H1 (cell line): Measurements from ENCODE around the gene B4GAT1. TPM values are rescaled to one million over a fixed set of nuclear protein-coding genes. Genes with fewer than 3 reads are reported as not detected.

ENCODE experiments used
- CTCF ChIA-PET: fragments of 300-600 bp; sonication (Branson Sonifier 250); formaldehyde crosslinking; loops from one replicate; lab custom pipeline; 2021; ENCODE audit not compliant: partially characterized antibody; lab: Charles Lee
- POLR2A ChIA-PET: fragments of 300-600 bp; sonication (Branson Sonifier 250); formaldehyde crosslinking; loops from one replicate; lab custom pipeline; 2021; ENCODE audit warnings: inconsistent platforms; ENCODE audit not compliant: partially characterized antibody; lab: Charles Lee
- DNase-seq, 2 experiments: peaks; one replicate each; pipeline versions ENCODE4 v3.0.0 to v3.0.0-alpha.2; 2010 to 2022; ENCODE audit warnings: low spot score in 2 of 2, low read depth in 1 of 2, mixed read lengths in 1 of 2
- FAIRE-seq: peaks from 2 replicates; lab custom pipeline; 2011; peaks lifted over from hg19 to GRCh38; lab: Jason Lieb, UNC
- H2AFZ ChIP-seq: 2 replicates; pipeline ENCODE4 v1.8.1; 2012; ENCODE audit warnings: low read length, inconsistent platforms
- H2AK5ac ChIP-seq: 2 replicates; pipeline ENCODE4 v1.6.1; 2013; ENCODE audit warnings: low read depth, low read length
- H2BK120ac ChIP-seq: replicated peaks from 2 replicates; pipeline ENCODE3; 2013; ENCODE audit warnings: low read depth, low read length, inconsistent platforms
- H2BK12ac ChIP-seq: 2 replicates; pipeline ENCODE4 v1.6.1; 2013; ENCODE audit warnings: low read depth, low read length
- H2BK15ac ChIP-seq: 2 replicates; pipeline ENCODE4 v1.6.1; 2013; ENCODE audit warnings: low read length
- H2BK20ac ChIP-seq: 2 replicates; pipeline ENCODE4 v1.6.1; 2013; ENCODE audit warnings: low read length
- H2BK5ac ChIP-seq: 2 replicates; pipeline ENCODE4 v1.6.1; 2013; ENCODE audit warnings: low read depth, low read length
- H3K14ac ChIP-seq: 2 replicates; pipeline ENCODE4 v1.6.1; 2013; ENCODE audit warnings: inconsistent platforms; ENCODE audit not compliant: insufficient read length
- H3K18ac ChIP-seq: 2 replicates; pipeline ENCODE4 v1.6.1; 2013; ENCODE audit warnings: low read length; ENCODE audit errors: extremely low read depth
- H3K23ac ChIP-seq: 2 replicates; pipeline ENCODE4 v1.6.1; 2013; ENCODE audit warnings: inconsistent platforms; ENCODE audit not compliant: insufficient read length
- H3K23me2 ChIP-seq: 2 replicates; pipeline ENCODE4 v1.6.1; 2013; ENCODE audit warnings: low read depth, low read length
- H3K27ac ChIP-seq: 2 replicates; pipeline ENCODE4 v1.6.1; 2011; ENCODE audit warnings: low read depth, low read length, inconsistent platforms
- H3K27me3 ChIP-seq, 4 experiments: replicated peaks in 1 of 4; 1 replicate in 1 of 4; 2 replicates in 3 of 4; pipeline versions ENCODE4 v1.6.1 to v1.8.1; 2011 to 2013; ENCODE audit warnings: low read length in 3 of 4, mild to moderate bottlenecking in 3 of 4, inconsistent platforms in 2 of 4, mixed read lengths in 2 of 4, moderate library complexity in 1 of 4; ENCODE audit not compliant: control insufficient read depth in 3 of 4, insufficient read depth in 3 of 4; ENCODE audit errors: extremely low read depth in 1 of 4
- H3K36me3 ChIP-seq, 4 experiments: 2 replicates each; pipeline versions ENCODE4 v1.6.1 to v1.8.1; 2011 to 2013; ENCODE audit warnings: mild to moderate bottlenecking in 4 of 4, low read length in 3 of 4, moderate library complexity in 2 of 4, control low read depth in 1 of 4, inconsistent platforms in 1 of 4; ENCODE audit not compliant: insufficient read depth in 4 of 4, control insufficient read depth in 2 of 4
- H3K4ac ChIP-seq: replicated peaks from 2 replicates; pipeline ENCODE3; 2013; ENCODE audit warnings: low read length, low read depth, mixed read lengths, inconsistent platforms; ENCODE audit not compliant: insufficient read length
- H3K4me1 ChIP-seq, 4 experiments: replicated peaks in 1 of 4; 1 replicate in 1 of 4; 2 replicates in 3 of 4; pipeline versions ENCODE4 v1.6.1 to v1.8.1; 2011 to 2013; ENCODE audit warnings: low read length in 3 of 4, inconsistent platforms in 2 of 4, mixed read lengths in 1 of 4; ENCODE audit not compliant: insufficient read depth in 4 of 4, control insufficient read depth in 3 of 4
- H3K4me2 ChIP-seq, 2 experiments: 2 replicates each; pipeline versions ENCODE4 v1.6.1 to v1.8.1; 2011 to 2013; ENCODE audit warnings: low read depth in 2 of 2, low read length in 2 of 2, control low read depth in 1 of 2, inconsistent platforms in 1 of 2, mild to moderate bottlenecking in 1 of 2; ENCODE audit not compliant: insufficient read depth in 1 of 2
- H3K4me3 ChIP-seq, 4 experiments: fragments of 200-600, 300-600 bp in 1 of 4; sonication (generic), shearing (Covaris generic), sonication (Bioruptor Twin) in 1 of 4; 2 replicates each; pipeline versions ENCODE4 v1.5.1 to v1.8.1; 2011 to 2016; ENCODE audit warnings: low read length in 4 of 4, low read depth in 3 of 4, control low read depth in 2 of 4, inconsistent platforms in 2 of 4, mild to moderate bottlenecking in 2 of 4, mixed read lengths in 1 of 4, moderate library complexity in 1 of 4; ENCODE audit not compliant: insufficient read depth in 2 of 4; ENCODE audit errors: extremely low read depth in 1 of 4
- H3K56ac ChIP-seq: replicated peaks from 2 replicates; pipeline ENCODE3; 2013; ENCODE audit warnings: low read depth, mild to moderate bottlenecking, mixed read lengths, low read length, inconsistent platforms; ENCODE audit not compliant: insufficient read length
- H3K79me1 ChIP-seq: 2 replicates; pipeline ENCODE4 v1.6.1; 2013; ENCODE audit warnings: low read depth, low read length, control low read depth
- H3K79me2 ChIP-seq, 2 experiments: 2 replicates each; pipeline versions ENCODE4 v1.6.1 to v1.8.1; 2012 to 2013; ENCODE audit warnings: low read length in 2 of 2, mild to moderate bottlenecking in 2 of 2, inconsistent platforms in 1 of 2; ENCODE audit not compliant: insufficient read depth in 2 of 2, control insufficient read depth in 1 of 2
- H3K9ac ChIP-seq, 4 experiments: replicated peaks in 1 of 4; 1 replicate in 1 of 4; 2 replicates in 3 of 4; pipeline versions ENCODE4 v1.6.1 to v1.8.1; 2011 to 2013; ENCODE audit warnings: low read depth in 3 of 4, low read length in 3 of 4, control low read depth in 2 of 4, mild to moderate bottlenecking in 2 of 4, moderate library complexity in 2 of 4, inconsistent platforms in 1 of 4; ENCODE audit errors: extremely low read depth in 1 of 4
- H3K9me3 ChIP-seq, 2 experiments: 2 replicates each; pipeline versions ENCODE4 v1.6.1 to v1.8.1; 2012 to 2013; ENCODE audit warnings: mild to moderate bottlenecking in 2 of 2, moderate library complexity in 2 of 2, control low read depth in 1 of 2, inconsistent platforms in 1 of 2, low read depth in 1 of 2, low read length in 1 of 2, mixed read lengths in 1 of 2; ENCODE audit not compliant: insufficient read depth in 2 of 2
- H4K20me1 ChIP-seq, 2 experiments: replicated peaks in 1 of 2; 2 replicates each; pipeline versions ENCODE3 to v1.8.1; 2011 to 2013; ENCODE audit warnings: inconsistent platforms in 2 of 2, low read length in 2 of 2, mild to moderate bottlenecking in 1 of 2; ENCODE audit not compliant: insufficient read depth in 2 of 2, control insufficient read depth in 1 of 2
- H4K5ac ChIP-seq: 2 replicates; pipeline ENCODE4 v1.6.1; 2013; ENCODE audit warnings: low read length, low read depth, mixed read lengths, inconsistent platforms; ENCODE audit not compliant: insufficient read length
- H4K8ac ChIP-seq: 2 replicates; pipeline ENCODE4 v1.8.0; 2013; ENCODE audit warnings: mild to moderate bottlenecking, moderate library complexity, low read length, inconsistent platforms; ENCODE audit not compliant: insufficient read depth; ENCODE audit errors: extremely low read depth
- H4K91ac ChIP-seq: replicated peaks from 2 replicates; pipeline ENCODE3; 2013; ENCODE audit warnings: low read length, mixed read lengths, inconsistent platforms; ENCODE audit not compliant: insufficient read length
- ASH2L ChIP-seq: fragments of 200-600, 300-600 bp; sonication (generic); IDR thresholded peaks from one replicate; pipeline ENCODE4 v1.7.1; 2017; ENCODE audit warnings: low read length
- BACH1 ChIP-seq: IDR thresholded peaks from 2 replicates; pipeline ENCODE4 v1.6.1; 2012; ENCODE audit warnings: low read length, improper control_type of control experiment
- CBX5 ChIP-seq: fragments of 300-800, 300-1000 bp; sonication (generic); IDR thresholded peaks from 2 replicates; pipeline ENCODE4 v1.7.1; 2016; ENCODE audit warnings: antibody characterized with exemption, low read length, low read depth
- CHD2 ChIP-seq: IDR thresholded peaks from 2 replicates; pipeline ENCODE4 v1.6.1; 2012; ENCODE audit warnings: low read length, improper control_type of control experiment
- E2F6 ChIP-seq: IDR thresholded peaks from 2 replicates; pipeline ENCODE4 v1.6.1; 2012; ENCODE audit warnings: inconsistent platforms
- JUN ChIP-seq: IDR thresholded peaks from 2 replicates; pipeline ENCODE4 v1.6.1; 2011; ENCODE audit warnings: low read depth, mild to moderate bottlenecking, improper control_type of control experiment, low read length
- KDM4A ChIP-seq: IDR thresholded peaks from one replicate; pipeline ENCODE4 v1.7.1; 2012; ENCODE audit warnings: low read depth, mild to moderate bottlenecking, moderate library complexity, low read length, inconsistent platforms; ENCODE audit not compliant: severe bottlenecking
- POU5F1 ChIP-seq: IDR thresholded peaks from 2 replicates; pipeline ENCODE4 v1.6.1; 2011; ENCODE audit warnings: low read depth, mild to moderate bottlenecking, low read length, moderate library complexity
- SAP30 ChIP-seq: fragments of 300-600 bp; sonication (generic); IDR thresholded peaks from 2 replicates; pipeline ENCODE4 v1.7.1; 2012; ENCODE audit warnings: low read length, moderate library complexity, mild to moderate bottlenecking, inconsistent platforms; ENCODE audit not compliant: insufficient read depth, insufficient replicate concordance
- SUZ12 ChIP-seq: fragments of 200-600 bp; sonication (generic); IDR thresholded peaks from 2 replicates; pipeline ENCODE4 v1.6.1; 2012; ENCODE audit warnings: mild to moderate bottlenecking, inconsistent platforms, low read length, moderate library complexity, mixed read lengths
- TEAD4 ChIP-seq: IDR thresholded peaks from 2 replicates; pipeline ENCODE4 v1.6.1; 2012; ENCODE audit warnings: low read depth, low read length, inconsistent platforms, mixed read lengths
- WGBS, 2 experiments: shearing (Covaris generic) in 1 of 2; methylation state at CpG; one replicate each; pipeline versions ENCODE4 v1.1.6 to v1.1.7; 2013 to 2015; ENCODE audit warnings: low lambda C conversion rate in 2 of 2, mixed read lengths in 2 of 2, inconsistent platforms in 1 of 2, low coverage in 1 of 2, missing lambda C conversion rate in 1 of 2; ENCODE audit not compliant: insufficient replicate concordance in 2 of 2, insufficient coverage in 1 of 2, insufficient read length in 1 of 2; ENCODE audit errors: extremely low coverage in 1 of 2, missing lambda C conversion rate in 1 of 2; 5-methylcytosine and 5-hydroxymethylcytosine counted together
- polyA plus RNA-seq, 7 experiments: library from polyadenylated mRNA; depleted of rRNA in 3 of 7; stranded (reverse) in 5 of 7; unstranded in 2 of 7; fragments of >200 nt in 5 of 7; fragments of 200-250 nt in 2 of 7; gene quantifications; 1 replicate in 5 of 7; 2 replicates in 1 of 7; 4 replicates in 1 of 7; pipeline versions ENCODE4 v1.2.1 to v1.2.3, GENCODE V29; 2011 to 2013; ENCODE audit warnings: missing spikeins in 2 of 7, mixed read lengths in 2 of 7
- total RNA-seq: library from RNA; stranded (reverse); fragmentation: NEBNext Ultra II Directional; extraction: Animal tissue kit (Norgen Biotek cat#: 25700); gene quantifications from 2 replicates; pipeline ENCODE4 v1.2.1, GENCODE V29; 2021

Gene B4GAT1
- total and polyA plus RNA-seq, 2 of the 8 experiments (the other 6 are each of a cell fraction or from before 2014, with no cell fraction given), result 22.2 to 27.8 TPM

- POLR2A ChIA-PET, result interaction anchor here (0.6 to 2.3 kb wide), 5 partner anchors 10 to 182 kb away, joined by 3 to 8 read pairs (median 5); partner anchors contain the start of gene YIF1A
- no peak for FAIRE-seq
- WGBS, 2 experiments, result 87% methylated on average over 3 of the region's 3 CpGs; no CpG with 5 or more reads in 1 of the 2 experiments
- TF ChIP-seq CHD2, result no peak
- TF ChIP-seq SUZ12, result no peak
- no peak for TF ChIP-seq KDM4A
- no peak for TF ChIP-seq TEAD4
- TF ChIP-seq JUN, result no peak
- TF ChIP-seq ASH2L, result no peak
- TF ChIP-seq BACH1, result no peak
- no peak for TF ChIP-seq E2F6
- no peak for TF ChIP-seq POU5F1
- TF ChIP-seq CBX5, result no peak
- no peak for TF ChIP-seq SAP30
Measured at GRCh38 chr11:66299186-66299585, 48.2 kb downstream of the B4GAT1 start.

More at GRCh38 chr11:66299186-66299585, 48.2 kb downstream of the B4GAT1 start:
- H2BK12ac ChIP-seq, result no peak overlapping the region
- H4K20me1 ChIP-seq, result peaks cover 0 to 1% of the 10 kb centered on the region in 2 experiments
- H3K36me3 ChIP-seq, result no peaks in the 10 kb centered on the region
- H3K9me3 ChIP-seq, result no peaks in the 10 kb centered on the region
- no peak overlapping the region; the same call in 1 of the 2 replicates for H2AK5ac ChIP-seq
- H4K5ac ChIP-seq, result no peak overlapping the region
- no peak overlapping the region for H4K91ac ChIP-seq
- H3K4me1 ChIP-seq, result peaks cover 4 to 13% (median 6%) of the 10 kb centered on the region in 4 experiments; a peak in 6 of 7 replicates
- no peak overlapping the region for H2BK120ac ChIP-seq
- H3K9ac ChIP-seq, result no peak overlapping the region
- no peak overlapping the region for H3K14ac ChIP-seq
- no peak overlapping the region for H4K8ac ChIP-seq
- no peak overlapping the region for H2BK5ac ChIP-seq
- H3K27ac ChIP-seq, result no peak overlapping the region
- H3K4ac ChIP-seq, result no peak overlapping the region
- no peak overlapping the region for H3K56ac ChIP-seq
- no peak overlapping the region for H2AFZ ChIP-seq
- H3K4me3 ChIP-seq, result no peak overlapping the region
- H3K79me2 ChIP-seq, result no peaks in the 10 kb centered on the region
- peaks cover 0 to 3% (median 0%) of the 10 kb centered on the region in 4 experiments; a peak in 1 of 7 replicates for H3K27me3 ChIP-seq
- H3K4me2 ChIP-seq, result no peak overlapping the region
- no peaks in the 10 kb centered on the region for H3K23me2 ChIP-seq
- CTCF ChIA-PET, result interaction anchor here (1.5 to 6.6 kb wide), 4 partner anchors 12 to 45 kb away, joined by 3 to 75 read pairs (median 22); partner anchors contain the start of gene CD248
- DNase-seq, result no peak
- H3K79me1 ChIP-seq, result no peaks in the 10 kb centered on the region
- H3K18ac ChIP-seq, result no peak overlapping the region
- H3K23ac ChIP-seq, result no peak overlapping the region
- no peak overlapping the region for H2BK15ac ChIP-seq
- no peak overlapping the region for H2BK20ac ChIP-seq
